GM18517 (cell line): ENCODE results near the gene SUSD1.

ENCODE experiments used
- ATAC-seq: cut with Tn5 transposase; IDR thresholded peaks from one replicate; pipeline ENCODE4 v1.9.1; 2021; ENCODE audit warnings: mild to moderate bottlenecking, moderate library complexity; ENCODE audit not compliant: unreplicated experiment

SUSD1 gene

DNA sequence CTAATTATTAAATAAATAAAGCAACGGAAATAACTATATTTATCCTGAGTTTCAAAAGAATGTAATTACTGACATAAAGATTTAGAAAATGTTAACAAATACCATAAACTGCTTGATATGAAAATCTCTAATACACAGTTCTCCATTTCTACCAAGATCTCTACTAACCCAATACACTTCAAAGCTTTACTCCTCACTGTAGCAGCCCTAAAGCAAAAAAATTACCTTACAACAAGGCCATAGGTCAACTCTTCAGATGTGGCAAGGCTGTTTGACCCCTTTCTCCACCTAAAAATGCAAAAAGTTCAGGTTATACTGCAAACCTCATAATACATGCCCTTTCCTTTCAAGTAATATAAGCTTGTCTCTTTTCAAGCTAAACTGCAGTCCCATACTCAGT, 181.8 kb downstream of the SUSD1 start:
- no peak for ATAC-seq

DNA sequence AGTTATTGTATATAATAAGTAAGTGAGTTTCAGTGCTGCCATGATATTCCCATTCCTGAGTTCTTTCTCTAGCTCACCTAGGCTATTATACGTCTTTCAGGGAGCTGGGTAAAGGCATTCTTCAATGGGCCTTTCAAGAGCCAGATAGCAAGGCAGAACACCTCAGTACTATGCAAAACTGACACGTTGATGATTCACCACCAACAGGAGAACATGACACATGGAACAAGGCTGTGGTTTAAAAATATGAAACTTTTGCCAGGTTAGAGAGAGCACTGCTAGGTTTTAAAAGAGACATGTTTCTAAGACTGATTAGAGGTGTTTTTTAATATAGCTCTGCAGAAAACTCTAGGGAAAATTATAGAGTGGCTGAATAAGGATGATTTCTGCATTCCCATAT, 182.6 kb downstream of the SUSD1 start:
- peak; percentile 92 for ATAC-seq

DNA sequence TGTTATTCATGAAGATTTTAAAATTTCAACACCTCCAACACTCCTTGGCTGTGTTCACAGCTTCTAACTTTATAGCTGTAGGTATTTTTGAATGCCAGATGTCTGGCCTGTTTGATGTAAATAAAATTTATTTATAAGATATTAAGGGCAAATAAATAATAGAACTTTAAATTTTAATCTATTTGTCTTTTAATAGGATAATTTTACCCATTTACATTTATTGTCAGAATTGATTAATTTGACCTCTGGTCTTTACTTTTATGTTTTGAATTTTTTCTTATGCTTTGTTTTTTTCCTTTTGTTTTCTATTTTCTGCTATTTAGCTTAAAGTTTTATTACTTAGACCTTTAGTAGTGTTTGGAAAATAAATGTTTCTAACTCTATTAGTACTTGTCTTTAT, 183.9 kb downstream of the SUSD1 start:
- ATAC-seq, result no peak
